Smooth muscle cell (in vitro differentiated cells): Measurements from ENCODE around the gene MMP25. TPM values are rescaled to one million over a fixed set of nuclear protein-coding genes. Genes with fewer than 3 reads are reported as not detected.

Source experiments
- DNase-seq: peaks from one replicate; lab custom pipeline; 2025; ENCODE audit not compliant: unreplicated experiment; lab: John Stamatoyannopoulos, UW
- H2AFZ ChIP-seq: fragments of 200-600 bp; sonication (generic); 2 replicates; pipeline ENCODE4 v1.6.0; 2016; ENCODE audit warnings: antibody characterized with exemption, low read depth, mild to moderate bottlenecking
- H3F3A ChIP-seq: fragments of 200-600 bp; sonication (generic); 2 replicates; pipeline ENCODE4 v1.6.0; 2017; ENCODE audit warnings: antibody characterized with exemption, low read depth
- H3K27ac ChIP-seq: fragments of 200-600 bp; sonication (generic); 2 replicates; pipeline ENCODE4 v1.5.1; 2016; ENCODE audit warnings: low read depth, mild to moderate bottlenecking
- H3K27me3 ChIP-seq: fragments of 200-600 bp; sonication (generic); 2 replicates; pipeline ENCODE4 v1.6.1; 2016; ENCODE audit warnings: low read depth, mild to moderate bottlenecking
- H3K36me3 ChIP-seq: fragments of 200-600 bp; sonication (generic); 2 replicates; pipeline ENCODE4 v1.5.1; 2016; ENCODE audit warnings: low read depth
- H3K4me1 ChIP-seq: fragments of 200-600 bp; sonication (generic); 2 replicates; pipeline ENCODE4 v1.5.1; 2016; ENCODE audit warnings: low read depth
- H3K4me2 ChIP-seq: fragments of 200-600 bp; sonication (generic); 2 replicates; pipeline ENCODE4 v1.6.0; 2016; ENCODE audit warnings: mild to moderate bottlenecking
- H3K4me3 ChIP-seq: fragments of 200-600 bp; sonication (generic); 2 replicates; pipeline ENCODE4 v1.5.1; 2016; ENCODE audit warnings: mild to moderate bottlenecking
- H3K79me2 ChIP-seq: fragments of 200-600 bp; sonication (generic); 2 replicates; pipeline ENCODE4 v1.6.0; 2016; ENCODE audit warnings: low read depth, mild to moderate bottlenecking
- H3K9ac ChIP-seq: fragments of 200-600 bp; sonication (generic); 2 replicates; pipeline ENCODE4 v1.6.0; 2016; ENCODE audit warnings: low read depth
- H3K9me3 ChIP-seq: fragments of 200-600 bp; sonication (generic); replicated peaks from 2 replicates; pipeline ENCODE4 v1.5.1; 2016; ENCODE audit warnings: low read depth
- H4K20me1 ChIP-seq: fragments of 200-600 bp; sonication (generic); 2 replicates; pipeline ENCODE4 v1.6.0; 2016; ENCODE audit warnings: low read depth
- CTCF ChIP-seq: fragments of 200-600 bp; sonication (generic); IDR thresholded peaks from 2 replicates; pipeline ENCODE4 v1.5.1; 2017; ENCODE audit warnings: borderline replicate concordance, mild to moderate bottlenecking, antibody characterized with exemption; ENCODE audit not compliant: insufficient read depth, poor library complexity, severe bottlenecking
- whole genome bisulfite sequencing: methylation state at CpG from one replicate; pipeline ENCODE4 v1.1.7; 2016; ENCODE audit warnings: low lambda C conversion rate; 5-methylcytosine and 5-hydroxymethylcytosine counted together
- polyA plus RNA-seq: library from polyadenylated mRNA; unstranded; fragments of >200 nt; fragmentation: Nextera tagmentation; extraction: Ambion mirVana; gene quantifications from 2 replicates; pipeline ENCODE4 v1.2.1, GENCODE V29; 2016
- total RNA-seq: library from RNA; depleted of rRNA; stranded (reverse); fragments of >200 nt; gene quantifications from 2 replicates; pipeline ENCODE4 v1.2.3, GENCODE V29; 2014

The MMP25 gene
- total and polyA plus RNA-seq, 2 experiments from 2014 or later: 0.90 to 1.3 TPM

GRCh38 chr16:3087243-3088235 lies 41.2 kb downstream of the MMP25 start:
- Histone ChIP-seq H3K36me3 (no peaks in the 10 kb centered on the region), H3K9me3 (no peaks in the 10 kb centered on the region), H3K4me1 (no peaks in the 10 kb centered on the region), H3K27me3 (no peaks in the 10 kb centered on the region), H3K4me3 (no peak overlapping the region), H3K79me2 (no peaks in the 10 kb centered on the region), H3K9ac (no peak overlapping the region), H3F3A (no peaks in the 10 kb centered on the region), H2AFZ (peak overlapping the region; percentile 17), H4K20me1 (no peaks in the 10 kb centered on the region), H3K4me2 (peak overlapping the region; percentile 58), H3K27ac (no peak overlapping the region)
- TF ChIP-seq CTCF: no peak
- 74% methylated on average over 18 of the region's 18 CpGs for WGBS
- DNase-seq: no peak

GRCh38 chr16:3088450-3088849 lies 42.1 kb downstream of the MMP25 start:
- no peak for TF ChIP-seq CTCF
- no peaks in the 10 kb centered on the region for H3K4me1 ChIP-seq
- H3K36me3 ChIP-seq: no peaks in the 10 kb centered on the region

GRCh38 chr16:3088925-3089716 lies 42.8 kb downstream of the MMP25 start:
- H3K4me2 ChIP-seq: no peak overlapping the region
- WGBS: 98% methylated on average over 71 of the region's 71 CpGs

More at GRCh38 chr16:3088450-3088849, 42.1 kb downstream of the MMP25 start:
- H3F3A ChIP-seq: no peaks in the 10 kb centered on the region
- no peak overlapping the region for H2AFZ ChIP-seq
- no peaks in the 10 kb centered on the region for H3K9me3 ChIP-seq
- no peak overlapping the region for H3K4me2 ChIP-seq
- no peak overlapping the region for H3K27ac ChIP-seq
- DNase-seq: no peak
- WGBS: 94% methylated on average over 7 of the region's 7 CpGs
- no peak overlapping the region for H3K4me3 ChIP-seq
- no peaks in the 10 kb centered on the region for H4K20me1 ChIP-seq
- no peaks in the 10 kb centered on the region for H3K79me2 ChIP-seq
- H3K9ac ChIP-seq: no peak overlapping the region
- H3K27me3 ChIP-seq: no peaks in the 10 kb centered on the region

More at GRCh38 chr16:3088925-3089716, 42.8 kb downstream of the MMP25 start:
- H3K9ac ChIP-seq: no peak overlapping the region
- H4K20me1 ChIP-seq: no peaks in the 10 kb centered on the region
- DNase-seq: no peak
- H3K27me3 ChIP-seq: no peaks in the 10 kb centered on the region
- no peaks in the 10 kb centered on the region for H3K4me1 ChIP-seq
- H3K36me3 ChIP-seq: no peaks in the 10 kb centered on the region
- no peaks in the 10 kb centered on the region for H3K9me3 ChIP-seq
- TF ChIP-seq CTCF: no peak
- H3K4me3 ChIP-seq: no peak overlapping the region
- no peaks in the 10 kb centered on the region for H3F3A ChIP-seq
- H3K79me2 ChIP-seq: no peaks in the 10 kb centered on the region
- H2AFZ ChIP-seq: no peak overlapping the region
- H3K27ac ChIP-seq: no peak overlapping the region
